SIG-M5 treated with dmso at 0.1 percent for 504 hours (cell line): ENCODE data around the gene MAPK12.
A peak's percentile ranks its signal among the peaks of the same experiment; 100 is the strongest.

ENCODE experiments used
- DNase-seq: peaks from one replicate; lab custom pipeline; 2025; ENCODE audit not compliant: unreplicated experiment; lab: John Stamatoyannopoulos, UW

The MAPK12 gene

GRCh38 chr22:50261615-50262459 lies at the start of gene MAPK12:
TSS of gene MAPK12 (minus strand) at chr22:50261683. CDS start at chr22:50261509, 174 bp downstream.
- DNase-seq, result no peak

GRCh38 chr22:50310949-50311444 lies 49.5 kb upstream of the MAPK12 start:
- DNase-seq, result no peak

- no peak for DNase-seq
These were observed 48.7 kb upstream of the MAPK12 start for GRCh38 chr22:50310031-50310722.

GRCh38 chr22:50309601-50309991 lies 48.1 kb upstream of the MAPK12 start:
- DNase-seq, result no peak

GRCh38 chr22:50308986-50309600 lies 47.6 kb upstream of the MAPK12 start:
- peak; percentile 60 for DNase-seq

GRCh38 chr22:50308597-50308935 lies 47.1 kb upstream of the MAPK12 start:
- DNase-seq, result peak; percentile 83

GRCh38 chr22:50307890-50308596 lies 46.6 kb upstream of the MAPK12 start:
- peak; percentile 10 for DNase-seq

GRCh38 chr22:50306753-50307749 lies 45.6 kb upstream of the MAPK12 start, which contains the start of gene PLXNB2:
TSS of gene PLXNB2 (minus strand) at chr22:50307646. CDS start at chr22:50290584, 17,062 bp downstream.
- DNase-seq, result peak; percentile 76

GRCh38 chr22:50305923-50306566 lies 44.6 kb upstream of the MAPK12 start:
- DNase-seq, result peak; percentile 82

- no peak for DNase-seq
These were observed 44.0 kb upstream of the MAPK12 start for GRCh38 chr22:50305393-50305922.

- peak; percentile 92 for DNase-seq
These were observed 43.3 kb upstream of the MAPK12 start for GRCh38 chr22:50304528-50305392.

- peak; percentile 54 for DNase-seq
These were observed 42.5 kb upstream of the MAPK12 start for GRCh38 chr22:50303848-50304527.

- no peak for DNase-seq
These were observed 42.0 kb upstream of the MAPK12 start for GRCh38 chr22:50303515-50303847.

- no peak for DNase-seq
These were observed 41.1 kb upstream of the MAPK12 start for GRCh38 chr22:50302564-50302963.

- no peak for DNase-seq
These were observed 40.6 kb upstream of the MAPK12 start for GRCh38 chr22:50302041-50302541.

- no peak for DNase-seq
These were observed 40.1 kb upstream of the MAPK12 start for GRCh38 chr22:50301581-50301991.

- DNase-seq, result no peak
These were observed 39.3 kb upstream of the MAPK12 start for GRCh38 chr22:50300620-50301257.
